C4-2B (cell line): Measurements from ENCODE around the gene PQBP1.
"Not testable (repeated sequence)": the region's sequence is repeated elsewhere in the genome, so short reads cannot be mapped to it uniquely, and the experiment has no call there.

ENCODE experiments used
- ZFX ChIP-seq: fragments of 450-650 bp; IDR thresholded peaks from 2 replicates; pipeline ENCODE4 v1.6.1; 2017
- TF ChIP-seq, protein P1 (sequence below): fragments of 450-650 bp; conservative IDR thresholded peaks from 2 replicates; pipeline ENCODE4 v1.5.1; 2017; ENCODE audit warnings: mild to moderate bottlenecking

DNA sequence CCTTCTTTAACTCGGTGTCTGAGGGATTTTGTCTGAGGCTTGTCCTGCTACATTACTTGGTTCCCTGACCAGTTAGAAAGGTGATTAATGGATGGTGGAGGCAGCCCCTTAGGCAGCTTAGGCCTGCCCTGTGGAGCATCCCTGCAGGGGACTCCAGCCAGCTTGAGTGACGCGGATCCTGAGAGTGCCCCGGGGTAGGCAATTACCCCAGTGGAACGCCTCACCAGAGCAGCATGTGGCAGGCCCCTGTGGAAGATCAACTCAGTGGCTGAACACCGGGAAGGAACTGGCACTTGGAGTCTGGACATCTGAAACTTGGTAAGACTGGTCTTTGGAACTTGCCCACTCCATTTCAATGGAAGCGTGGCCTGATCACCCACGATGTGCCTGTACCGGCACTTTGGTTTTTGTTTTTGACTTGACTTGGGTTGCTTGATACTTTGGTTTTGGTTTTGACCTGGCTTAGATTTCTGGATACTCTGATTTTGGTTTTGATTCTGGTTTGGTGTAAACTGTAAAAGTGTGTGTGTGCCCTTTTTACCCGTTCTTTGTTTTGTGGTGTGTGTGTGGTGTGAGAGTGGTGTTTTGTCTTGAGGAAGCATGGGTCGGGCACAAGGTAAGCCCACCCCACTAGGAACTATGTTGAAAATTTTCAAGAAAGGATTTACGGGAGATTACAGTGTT, 43.5 kb upstream of the PQBP1 start:
- TF ChIP-seq, protein P1, sequence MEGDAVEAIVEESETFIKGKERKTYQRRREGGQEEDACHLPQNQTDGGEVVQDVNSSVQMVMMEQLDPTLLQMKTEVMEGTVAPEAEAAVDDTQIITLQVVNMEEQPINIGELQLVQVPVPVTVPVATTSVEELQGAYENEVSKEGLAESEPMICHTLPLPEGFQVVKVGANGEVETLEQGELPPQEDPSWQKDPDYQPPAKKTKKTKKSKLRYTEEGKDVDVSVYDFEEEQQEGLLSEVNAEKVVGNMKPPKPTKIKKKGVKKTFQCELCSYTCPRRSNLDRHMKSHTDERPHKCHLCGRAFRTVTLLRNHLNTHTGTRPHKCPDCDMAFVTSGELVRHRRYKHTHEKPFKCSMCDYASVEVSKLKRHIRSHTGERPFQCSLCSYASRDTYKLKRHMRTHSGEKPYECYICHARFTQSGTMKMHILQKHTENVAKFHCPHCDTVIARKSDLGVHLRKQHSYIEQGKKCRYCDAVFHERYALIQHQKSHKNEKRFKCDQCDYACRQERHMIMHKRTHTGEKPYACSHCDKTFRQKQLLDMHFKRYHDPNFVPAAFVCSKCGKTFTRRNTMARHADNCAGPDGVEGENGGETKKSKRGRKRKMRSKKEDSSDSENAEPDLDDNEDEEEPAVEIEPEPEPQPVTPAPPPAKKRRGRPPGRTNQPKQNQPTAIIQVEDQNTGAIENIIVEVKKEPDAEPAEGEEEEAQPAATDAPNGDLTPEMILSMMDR = not testable (repeated sequence)
- TF ChIP-seq ZFX = not testable (repeated sequence)
